NCI-H2227 (cell line): ENCODE measurements around the gene POTEB3.
"Not testable (repeated sequence)": the region's sequence is repeated elsewhere in the genome, so short reads cannot be mapped to it uniquely, and the experiment has no call there.

ENCODE experiments used
- DNase-seq: peaks from one replicate; lab custom pipeline; 2025; ENCODE audit not compliant: unreplicated experiment; lab: John Stamatoyannopoulos, UW

POTEB3 gene

GRCh38 chr15:21440399-21440798, at the start of gene POTEB3:
Gene POTEB3 (minus strand): TSS chr15:21440499. CDS start chr15:21440011, 488 bp downstream.
- not testable (repeated sequence) for DNase-seq

GRCh38 chr15:21453683-21454082, 13.4 kb upstream of the POTEB3 start:
- not testable (repeated sequence) for DNase-seq

GRCh38 chr15:21451920-21452563, 11.7 kb upstream of the POTEB3 start:
- DNase-seq = not testable (repeated sequence)

GRCh38 chr15:21451487-21451886, 11.2 kb upstream of the POTEB3 start:
- DNase-seq = not testable (repeated sequence)

- not testable (repeated sequence) for DNase-seq
Measured at GRCh38 chr15:21407366-21407765, 32.9 kb downstream of the POTEB3 start.

- not testable (repeated sequence) for DNase-seq
Measured at GRCh38 chr15:21401531-21401930, 38.8 kb downstream of the POTEB3 start.

- not testable (repeated sequence) for DNase-seq
Measured at GRCh38 chr15:21399111-21399510, 41.2 kb downstream of the POTEB3 start.

GRCh38 chr15:21398511-21398910, 41.8 kb downstream of the POTEB3 start:
- DNase-seq = not testable (repeated sequence)

- DNase-seq = not testable (repeated sequence)
Measured at GRCh38 chr15:21397656-21398055, 42.6 kb downstream of the POTEB3 start.

- DNase-seq = not testable (repeated sequence)
Measured at GRCh38 chr15:21397186-21397585, 43.1 kb downstream of the POTEB3 start.

- not testable (repeated sequence) for DNase-seq
Measured at GRCh38 chr15:21385961-21386360, 54.3 kb downstream of the POTEB3 start.

- DNase-seq = not testable (repeated sequence)
Measured at GRCh38 chr15:21383866-21384485, 56.3 kb downstream of the POTEB3 start.

- not testable (repeated sequence) for DNase-seq
Measured at GRCh38 chr15:21373682-21374081, 66.6 kb downstream of the POTEB3 start.

- DNase-seq = not testable (repeated sequence)
Measured at GRCh38 chr15:21369177-21369576, 71.1 kb downstream of the POTEB3 start.

GRCh38 chr15:21368625-21369024, 71.7 kb downstream of the POTEB3 start:
- DNase-seq = not testable (repeated sequence)
